ENCODE measurements around the gene MED7.

DNA sequence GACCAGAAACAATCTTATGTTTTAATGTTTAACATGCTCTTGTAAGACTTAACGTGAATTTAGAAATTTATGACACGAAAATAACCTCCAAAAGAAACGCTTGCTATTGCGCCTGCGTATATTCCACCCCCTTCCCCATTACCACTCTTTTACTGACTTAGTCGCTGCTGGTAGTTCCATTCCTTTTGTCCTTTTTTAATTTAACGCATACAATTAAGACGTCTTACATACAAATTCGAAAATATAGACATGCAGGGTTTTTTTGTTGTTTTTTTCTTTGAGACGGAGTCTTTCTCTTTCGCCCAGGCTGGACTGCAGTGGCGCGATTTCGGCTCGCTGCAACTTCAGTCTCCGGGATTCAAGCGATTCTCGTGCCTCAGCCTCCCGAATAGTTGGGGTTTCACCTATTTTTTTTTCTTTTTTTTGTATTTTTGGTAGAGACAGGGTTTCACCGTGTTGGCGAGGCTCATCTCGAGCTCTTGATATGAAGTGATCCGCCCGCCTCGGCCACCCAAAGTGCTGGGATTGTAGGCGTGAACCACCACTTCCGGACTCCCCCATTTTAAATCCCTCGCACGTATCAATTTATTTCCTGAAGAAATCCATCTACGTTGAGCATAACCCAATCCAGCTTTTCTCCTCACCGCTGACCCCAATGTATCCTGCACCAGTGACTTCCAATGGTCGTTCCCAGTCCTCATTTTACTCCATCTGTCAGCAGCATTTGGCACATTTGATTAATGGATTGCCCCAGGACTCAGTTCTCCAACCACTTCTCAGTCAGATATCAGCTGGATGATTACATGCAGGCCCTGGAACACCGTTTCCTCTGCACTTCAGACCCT lies 684 bp upstream of the MED7 start:
- TF ChIP-seq, protein P1, sequence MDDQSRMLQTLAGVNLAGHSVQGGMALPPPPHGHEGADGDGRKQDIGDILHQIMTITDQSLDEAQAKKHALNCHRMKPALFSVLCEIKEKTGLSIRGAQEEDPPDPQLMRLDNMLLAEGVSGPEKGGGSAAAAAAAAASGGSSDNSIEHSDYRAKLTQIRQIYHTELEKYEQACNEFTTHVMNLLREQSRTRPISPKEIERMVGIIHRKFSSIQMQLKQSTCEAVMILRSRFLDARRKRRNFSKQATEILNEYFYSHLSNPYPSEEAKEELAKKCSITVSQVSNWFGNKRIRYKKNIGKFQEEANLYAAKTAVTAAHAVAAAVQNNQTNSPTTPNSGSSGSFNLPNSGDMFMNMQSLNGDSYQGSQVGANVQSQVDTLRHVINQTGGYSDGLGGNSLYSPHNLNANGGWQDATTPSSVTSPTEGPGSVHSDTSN (CRISPR knock-in tag; IDR thresholded peaks at IDR 0.05; ENCODE audit: borderline replicate concordance): no peak
- TF ChIP-seq, protein P2, sequence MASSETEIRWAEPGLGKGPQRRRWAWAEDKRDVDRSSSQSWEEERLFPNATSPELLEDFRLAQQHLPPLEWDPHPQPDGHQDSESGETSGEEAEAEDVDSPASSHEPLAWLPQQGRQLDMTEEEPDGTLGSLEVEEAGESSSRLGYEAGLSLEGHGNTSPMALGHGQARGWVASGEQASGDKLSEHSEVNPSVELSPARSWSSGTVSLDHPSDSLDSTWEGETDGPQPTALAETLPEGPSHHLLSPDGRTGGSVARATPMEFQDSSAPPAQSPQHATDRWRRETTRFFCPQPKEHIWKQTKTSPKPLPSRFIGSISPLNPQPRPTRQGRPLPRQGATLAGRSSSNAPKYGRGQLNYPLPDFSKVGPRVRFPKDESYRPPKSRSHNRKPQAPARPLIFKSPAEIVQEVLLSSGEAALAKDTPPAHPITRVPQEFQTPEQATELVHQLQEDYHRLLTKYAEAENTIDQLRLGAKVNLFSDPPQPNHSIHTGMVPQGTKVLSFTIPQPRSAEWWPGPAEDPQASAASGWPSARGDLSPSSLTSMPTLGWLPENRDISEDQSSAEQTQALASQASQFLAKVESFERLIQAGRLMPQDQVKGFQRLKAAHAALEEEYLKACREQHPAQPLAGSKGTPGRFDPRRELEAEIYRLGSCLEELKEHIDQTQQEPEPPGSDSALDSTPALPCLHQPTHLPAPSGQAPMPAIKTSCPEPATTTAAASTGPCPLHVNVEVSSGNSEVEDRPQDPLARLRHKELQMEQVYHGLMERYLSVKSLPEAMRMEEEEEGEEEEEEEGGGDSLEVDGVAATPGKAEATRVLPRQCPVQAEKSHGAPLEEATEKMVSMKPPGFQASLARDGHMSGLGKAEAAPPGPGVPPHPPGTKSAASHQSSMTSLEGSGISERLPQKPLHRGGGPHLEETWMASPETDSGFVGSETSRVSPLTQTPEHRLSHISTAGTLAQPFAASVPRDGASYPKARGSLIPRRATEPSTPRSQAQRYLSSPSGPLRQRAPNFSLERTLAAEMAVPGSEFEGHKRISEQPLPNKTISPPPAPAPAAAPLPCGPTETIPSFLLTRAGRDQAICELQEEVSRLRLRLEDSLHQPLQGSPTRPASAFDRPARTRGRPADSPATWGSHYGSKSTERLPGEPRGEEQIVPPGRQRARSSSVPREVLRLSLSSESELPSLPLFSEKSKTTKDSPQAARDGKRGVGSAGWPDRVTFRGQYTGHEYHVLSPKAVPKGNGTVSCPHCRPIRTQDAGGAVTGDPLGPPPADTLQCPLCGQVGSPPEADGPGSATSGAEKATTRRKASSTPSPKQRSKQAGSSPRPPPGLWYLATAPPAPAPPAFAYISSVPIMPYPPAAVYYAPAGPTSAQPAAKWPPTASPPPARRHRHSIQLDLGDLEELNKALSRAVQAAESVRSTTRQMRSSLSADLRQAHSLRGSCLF (CRISPR knock-in tag; IDR thresholded peaks at IDR 0.05; ENCODE audit: borderline replicate concordance): no peak
- TF ChIP-seq, protein P3, sequence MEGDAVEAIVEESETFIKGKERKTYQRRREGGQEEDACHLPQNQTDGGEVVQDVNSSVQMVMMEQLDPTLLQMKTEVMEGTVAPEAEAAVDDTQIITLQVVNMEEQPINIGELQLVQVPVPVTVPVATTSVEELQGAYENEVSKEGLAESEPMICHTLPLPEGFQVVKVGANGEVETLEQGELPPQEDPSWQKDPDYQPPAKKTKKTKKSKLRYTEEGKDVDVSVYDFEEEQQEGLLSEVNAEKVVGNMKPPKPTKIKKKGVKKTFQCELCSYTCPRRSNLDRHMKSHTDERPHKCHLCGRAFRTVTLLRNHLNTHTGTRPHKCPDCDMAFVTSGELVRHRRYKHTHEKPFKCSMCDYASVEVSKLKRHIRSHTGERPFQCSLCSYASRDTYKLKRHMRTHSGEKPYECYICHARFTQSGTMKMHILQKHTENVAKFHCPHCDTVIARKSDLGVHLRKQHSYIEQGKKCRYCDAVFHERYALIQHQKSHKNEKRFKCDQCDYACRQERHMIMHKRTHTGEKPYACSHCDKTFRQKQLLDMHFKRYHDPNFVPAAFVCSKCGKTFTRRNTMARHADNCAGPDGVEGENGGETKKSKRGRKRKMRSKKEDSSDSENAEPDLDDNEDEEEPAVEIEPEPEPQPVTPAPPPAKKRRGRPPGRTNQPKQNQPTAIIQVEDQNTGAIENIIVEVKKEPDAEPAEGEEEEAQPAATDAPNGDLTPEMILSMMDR (CRISPR knock-in tag; IDR thresholded peaks at IDR 0.05): no peak
- no peak for TF ChIP-seq ZNF350 (CRISPR knock-in tag; IDR thresholded peaks at IDR 0.05; ENCODE audit: borderline replicate concordance, low read depth)
- no peak for TF ChIP-seq ZNF224 (CRISPR knock-in tag; IDR thresholded peaks at IDR 0.05)
- TF ChIP-seq TCF7 (IDR thresholded peaks at IDR 0.05; ENCODE audit: low read depth): no peak
- TF ChIP-seq, protein P4, sequence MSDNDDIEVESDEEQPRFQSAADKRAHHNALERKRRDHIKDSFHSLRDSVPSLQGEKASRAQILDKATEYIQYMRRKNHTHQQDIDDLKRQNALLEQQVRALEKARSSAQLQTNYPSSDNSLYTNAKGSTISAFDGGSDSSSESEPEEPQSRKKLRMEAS (IDR thresholded peaks at IDR 0.05): no peak
- no peak for TF ChIP-seq CHCHD3 (CRISPR knock-in tag; IDR thresholded peaks at IDR 0.05)
- no peak for TF ChIP-seq ZSCAN5A (CRISPR knock-in tag; IDR thresholded peaks at IDR 0.05; ENCODE audit: borderline replicate concordance)
- no peak for TF ChIP-seq SKI (IDR thresholded peaks at IDR 0.05; ENCODE audit: partially characterized antibody)
- TF ChIP-seq ZBTB37 (CRISPR knock-in tag; IDR thresholded peaks at IDR 0.05): no peak
- TF ChIP-seq TAF1 (CRISPR knock-in tag; IDR thresholded peaks at IDR 0.05): no peak
